ENCODE results near the gene SLC19A1.

Gene SLC19A1

GRCh38 chr21:45538381-45539045 is 3.7 kb downstream of the SLC19A1 start:
- peaks cover 26% of the 10 kb centered on the region for H3K4me1 ChIP-seq (ENCODE audit: control insufficient read depth, insufficient read depth, low read length)
- H3K36me3 ChIP-seq (ENCODE audit: control insufficient read depth, insufficient read depth, low read length), result no peaks in the 10 kb centered on the region
- no peak overlapping the region for H3K4me3 ChIP-seq (ENCODE audit: insufficient read depth, low read depth, low read length)
- no peaks in the 10 kb centered on the region for H3K9me3 ChIP-seq (ENCODE audit: control insufficient read depth, low read length)
- no peak overlapping the region for H3K27ac ChIP-seq (ENCODE audit: insufficient read depth, low read depth, low read length, poor library complexity, severe bottlenecking)
- WGBS, 2 experiments, result 94 to 95% methylated on average over 31 of the region's 31 CpGs
- no peaks in the 10 kb centered on the region for H3K27me3 ChIP-seq (ENCODE audit: control insufficient read depth, insufficient read depth, low read length, poor library complexity, severe bottlenecking)

- no peaks in the 10 kb centered on the region for H3K9me3 ChIP-seq (ENCODE audit: control insufficient read depth, low read length)
- 95% methylated on average over 27 of the region's 27 CpGs for WGBS, 2 experiments
- H3K27me3 ChIP-seq (ENCODE audit: control insufficient read depth, insufficient read depth, low read length, poor library complexity, severe bottlenecking), result no peaks in the 10 kb centered on the region
- H3K4me1 ChIP-seq (ENCODE audit: control insufficient read depth, insufficient read depth, low read length), result peaks cover 20% of the 10 kb centered on the region
- H3K36me3 ChIP-seq (ENCODE audit: control insufficient read depth, insufficient read depth, low read length), result no peaks in the 10 kb centered on the region
- no peak overlapping the region for H3K27ac ChIP-seq (ENCODE audit: insufficient read depth, low read depth, low read length, poor library complexity, severe bottlenecking)
- no peak overlapping the region for H3K4me3 ChIP-seq (ENCODE audit: insufficient read depth, low read depth, low read length)
These were observed 4.4 kb downstream of the SLC19A1 start for GRCh38 chr21:45537746-45538291.

- H3K4me1 ChIP-seq (ENCODE audit: control insufficient read depth, insufficient read depth, low read length), result peaks cover 19% of the 10 kb centered on the region
- no peaks in the 10 kb centered on the region for H3K27me3 ChIP-seq (ENCODE audit: control insufficient read depth, insufficient read depth, low read length, poor library complexity, severe bottlenecking)
- H3K9me3 ChIP-seq (ENCODE audit: control insufficient read depth, low read length), result no peaks in the 10 kb centered on the region
- H3K4me3 ChIP-seq (ENCODE audit: insufficient read depth, low read depth, low read length), result no peak overlapping the region
- no peak overlapping the region for H3K27ac ChIP-seq (ENCODE audit: insufficient read depth, low read depth, low read length, poor library complexity, severe bottlenecking)
- 93 to 95% methylated on average over 37 of the region's 37 CpGs for WGBS, 2 experiments
- no peaks in the 10 kb centered on the region for H3K36me3 ChIP-seq (ENCODE audit: control insufficient read depth, insufficient read depth, low read length)
These were observed 5.0 kb downstream of the SLC19A1 start for GRCh38 chr21:45537111-45537745.

GRCh38 chr21:45536301-45537081 is 5.7 kb downstream of the SLC19A1 start:
- 93 to 95% methylated on average over 31 of the region's 31 CpGs for WGBS, 2 experiments
- peaks cover 17% of the 10 kb centered on the region for H3K4me1 ChIP-seq (ENCODE audit: control insufficient read depth, insufficient read depth, low read length)

GRCh38 chr21:45535341-45536081 is 6.7 kb downstream of the SLC19A1 start:
- H3K27me3 ChIP-seq (ENCODE audit: control insufficient read depth, insufficient read depth, low read length, poor library complexity, severe bottlenecking), result no peaks in the 10 kb centered on the region
- no peaks in the 10 kb centered on the region for H3K9me3 ChIP-seq (ENCODE audit: control insufficient read depth, low read length)
- H3K4me3 ChIP-seq (ENCODE audit: insufficient read depth, low read depth, low read length), result no peak overlapping the region
- peaks cover 12% of the 10 kb centered on the region for H3K36me3 ChIP-seq (ENCODE audit: control insufficient read depth, insufficient read depth, low read length)
- peaks cover 11% of the 10 kb centered on the region for H3K4me1 ChIP-seq (ENCODE audit: control insufficient read depth, insufficient read depth, low read length)
- 94 to 95% methylated on average over 34 of the region's 34 CpGs for WGBS, 2 experiments
- no peak overlapping the region for H3K27ac ChIP-seq (ENCODE audit: insufficient read depth, low read depth, low read length, poor library complexity, severe bottlenecking)

More at GRCh38 chr21:45536301-45537081, 5.7 kb downstream of the SLC19A1 start:
- H3K27ac ChIP-seq (ENCODE audit: insufficient read depth, low read depth, low read length, poor library complexity, severe bottlenecking), result no peak overlapping the region
- no peaks in the 10 kb centered on the region for H3K27me3 ChIP-seq (ENCODE audit: control insufficient read depth, insufficient read depth, low read length, poor library complexity, severe bottlenecking)
- no peaks in the 10 kb centered on the region for H3K9me3 ChIP-seq (ENCODE audit: control insufficient read depth, low read length)
- H3K36me3 ChIP-seq (ENCODE audit: control insufficient read depth, insufficient read depth, low read length), result peaks cover 7% of the 10 kb centered on the region
- no peak overlapping the region for H3K4me3 ChIP-seq (ENCODE audit: insufficient read depth, low read depth, low read length)

- Histone ChIP-seq H3K9me3 (ENCODE audit: control insufficient read depth, low read length) (no peaks in the 10 kb centered on the region), H3K4me1 (ENCODE audit: control insufficient read depth, insufficient read depth, low read length) (peaks cover 11% of the 10 kb centered on the region), H3K27ac (ENCODE audit: insufficient read depth, low read depth, low read length, poor library complexity, severe bottlenecking) (no peak overlapping the region), H3K4me3 (ENCODE audit: insufficient read depth, low read depth, low read length) (no peak overlapping the region), H3K27me3 (ENCODE audit: control insufficient read depth, insufficient read depth, low read length, poor library complexity, severe bottlenecking) (no peaks in the 10 kb centered on the region), H3K36me3 (ENCODE audit: control insufficient read depth, insufficient read depth, low read length) (peaks cover 18% of the 10 kb centered on the region)
- 71 to 76% methylated on average over 28 of the region's 28 CpGs for WGBS, 2 experiments
These were observed 7.5 kb downstream of the SLC19A1 start for GRCh38 chr21:45534636-45535331.

- no peaks in the 10 kb centered on the region for H3K27me3 ChIP-seq (ENCODE audit: control insufficient read depth, insufficient read depth, low read length, poor library complexity, severe bottlenecking)
- H3K27ac ChIP-seq (ENCODE audit: insufficient read depth, low read depth, low read length, poor library complexity, severe bottlenecking), result no peak overlapping the region
- no peak overlapping the region for H3K4me3 ChIP-seq (ENCODE audit: insufficient read depth, low read depth, low read length)
- H3K4me1 ChIP-seq (ENCODE audit: control insufficient read depth, insufficient read depth, low read length), result peaks cover 11% of the 10 kb centered on the region
- H3K9me3 ChIP-seq (ENCODE audit: control insufficient read depth, low read length), result no peaks in the 10 kb centered on the region
- 92% methylated on average over 20 of the region's 20 CpGs for WGBS, 2 experiments
- peaks cover 24% of the 10 kb centered on the region for H3K36me3 ChIP-seq (ENCODE audit: control insufficient read depth, insufficient read depth, low read length)
These were observed 8.2 kb downstream of the SLC19A1 start for GRCh38 chr21:45533846-45534635.

GRCh38 chr21:45533361-45533845 is 8.8 kb downstream of the SLC19A1 start:
- Histone ChIP-seq H3K4me1 (ENCODE audit: control insufficient read depth, insufficient read depth, low read length) (peaks cover 11% of the 10 kb centered on the region), H3K27ac (ENCODE audit: insufficient read depth, low read depth, low read length, poor library complexity, severe bottlenecking) (no peak overlapping the region), H3K4me3 (ENCODE audit: insufficient read depth, low read depth, low read length) (no peak overlapping the region), H3K9me3 (ENCODE audit: control insufficient read depth, low read length) (no peaks in the 10 kb centered on the region), H3K36me3 (ENCODE audit: control insufficient read depth, insufficient read depth, low read length) (peaks cover 27% of the 10 kb centered on the region), H3K27me3 (ENCODE audit: control insufficient read depth, insufficient read depth, low read length, poor library complexity, severe bottlenecking) (no peaks in the 10 kb centered on the region)
- 94 to 95% methylated on average over 12 of the region's 12 CpGs for WGBS, 2 experiments

Measured in ectodermal cell (in vitro differentiated cells).